B cell (primary cell): ENCODE results near the gene DDX10. TPM values are rescaled to one million over a fixed set of nuclear protein-coding genes. Genes with fewer than 3 reads are reported as not detected.

Experiments used
- ATAC-seq: fragments of 200-7000 bp; cut with Tn5 transposase; one replicate; pipeline ENCODE4 v1.10.0; 2021; ENCODE audit warnings: low read depth, mild to moderate bottlenecking, moderate number of reproducible peaks, moderate library complexity
- CTCF ChIA-PET: fragments of 350-600 bp; sonication (Branson Sonifier 250); formaldehyde crosslinking; loops from one replicate; lab custom pipeline; 2021; ENCODE audit warnings: antibody characterized with exemption, inconsistent platforms; lab: Charles Lee
- POLR2A ChIA-PET: fragments of 350-600 bp; sonication (Branson Sonifier 250); formaldehyde crosslinking; loops from one replicate; lab custom pipeline; 2021; ENCODE audit warnings: antibody characterized with exemption; lab: Charles Lee
- DNase-seq: peaks from one replicate; pipeline ENCODE4 v3.0.0; 2013
- H2AFZ ChIP-seq: 2 replicates; pipeline ENCODE4 v1.6.1; 2012; ENCODE audit warnings: mild to moderate bottlenecking, low read depth, low read length; ENCODE audit not compliant: insufficient read depth, poor library complexity, severe bottlenecking
- H3K27ac ChIP-seq, 2 donors: 1 replicate in 1 of 2; 2 replicates in 1 of 2; pipeline ENCODE4 v1.5.1; 2012 to 2013; ENCODE audit warnings: low read length in 2 of 2, mild to moderate bottlenecking in 2 of 2, moderate library complexity in 1 of 2
- H3K27me3 ChIP-seq, 4 experiments: fragments of 200-600 bp in 1 of 4; sonication (generic) in 1 of 4; replicated peaks in 1 of 4; 1 replicate in 2 of 4; 2 replicates in 2 of 4; pipeline versions ENCODE4 v1.6.1 to v1.7.0; 2013 to 2016; ENCODE audit warnings: low read length in 3 of 4, mild to moderate bottlenecking in 2 of 4, mixed read lengths in 1 of 4, moderate library complexity in 1 of 4; ENCODE audit not compliant: insufficient read depth in 4 of 4, control insufficient read depth in 3 of 4; ENCODE audit errors: control extremely low read depth in 1 of 4
- H3K36me3 ChIP-seq, 2 experiments: replicated peaks in 1 of 2; 1 replicate in 1 of 2; 2 replicates in 1 of 2; pipeline versions ENCODE4 v1.6.1 to v1.7.1; 2013; ENCODE audit warnings: low read length in 1 of 2; ENCODE audit not compliant: insufficient read depth in 2 of 2, control insufficient read depth in 1 of 2; ENCODE audit errors: control extremely low read depth in 1 of 2, extremely low read depth in 1 of 2
- H3K4me1 ChIP-seq, 2 donors: fragments of 200-600 bp in 1 of 2; sonication (generic) in 1 of 2; 1 replicate in 1 of 2; 2 replicates in 1 of 2; pipeline versions ENCODE4 v1.5.1 to v1.6.1; 2013 to 2017; ENCODE audit warnings: low read length in 2 of 2; ENCODE audit not compliant: control insufficient read depth in 2 of 2, insufficient read depth in 2 of 2
- H3K4me2 ChIP-seq: replicated peaks from 2 replicates; pipeline ENCODE3; 2012; ENCODE audit warnings: mild to moderate bottlenecking, low read depth, low read length; ENCODE audit not compliant: poor library complexity, severe bottlenecking
- H3K4me3 ChIP-seq, 5 experiments: fragments of 200-600 bp in 1 of 5; sonication (generic) in 1 of 5; 1 replicate in 3 of 5; 2 replicates in 2 of 5; pipeline versions ENCODE4 v1.5.1 to v1.7.0; 2011 to 2016; ENCODE audit warnings: low read length in 4 of 5, mild to moderate bottlenecking in 4 of 5, low read depth in 2 of 5, control low read depth in 1 of 5, moderate library complexity in 1 of 5; ENCODE audit not compliant: insufficient read depth in 1 of 5; ENCODE audit errors: control extremely low read depth in 1 of 5, extremely low read depth in 1 of 5
- H3K79me2 ChIP-seq: fragments of 200-600 bp; sonication (generic); one replicate; pipeline ENCODE4 v1.6.0; 2016; ENCODE audit warnings: low read length; ENCODE audit not compliant: control insufficient read depth, insufficient read depth
- H3K9ac ChIP-seq: fragments of 200-600 bp; sonication (generic); 2 replicates; pipeline ENCODE4 v1.6.1; 2017; ENCODE audit warnings: mild to moderate bottlenecking, low read length, moderate library complexity
- H3K9me3 ChIP-seq, 3 donors: one replicate each; pipeline versions ENCODE4 v1.6.1 to v1.7.1; 2013; ENCODE audit warnings: low read length in 2 of 3; ENCODE audit not compliant: control insufficient read depth in 2 of 3, insufficient read depth in 1 of 3; ENCODE audit errors: control extremely low read depth in 1 of 3
- H4K20me1 ChIP-seq: 2 replicates; pipeline ENCODE4 v1.6.0; 2012; ENCODE audit warnings: mild to moderate bottlenecking, low read length; ENCODE audit not compliant: insufficient read depth, control insufficient read depth, poor library complexity, severe bottlenecking
- H3K27ac Mint-ChIP-seq: one replicate; pipeline ENCODE4 v1.8.0; 2021; ENCODE audit warnings: mixed read lengths
- H3K27me3 Mint-ChIP-seq: one replicate; pipeline ENCODE4 v1.8.0; 2021; ENCODE audit warnings: mixed read lengths
- H3K4me1 Mint-ChIP-seq: one replicate; pipeline ENCODE4 v1.8.0; 2021; ENCODE audit warnings: mixed read lengths
- H3K4me3 Mint-ChIP-seq: one replicate; pipeline ENCODE4 v1.8.0; 2021; ENCODE audit warnings: mixed read lengths
- H3K9me3 Mint-ChIP-seq: one replicate; pipeline ENCODE4 v1.8.0; 2022; ENCODE audit warnings: mixed read lengths; ENCODE audit not compliant: insufficient read depth
- EZH2 ChIP-seq: IDR thresholded peaks from 2 replicates; pipeline ENCODE4 v1.6.1; 2012; ENCODE audit warnings: borderline replicate concordance, low read depth, mild to moderate bottlenecking, moderate library complexity, low read length; ENCODE audit not compliant: insufficient read depth, poor library complexity, severe bottlenecking
- WGBS: methylation state at CpG from one replicate; pipeline ENCODE4 v1.1.5; 2013; ENCODE audit warnings: missing lambda C conversion rate; ENCODE audit not compliant: insufficient coverage; 5-methylcytosine and 5-hydroxymethylcytosine counted together
- intact Hi-C: fragments of 100-400 bp; cut with micrococcal nuclease; formaldehyde crosslinking; loops from one replicate; pipeline ENCODE4 v1.10.0; 2022
- polyA plus RNA-seq: library from polyadenylated mRNA; depleted of rRNA; stranded (reverse); fragments of >200 nt; gene quantifications from 2 replicates; pipeline ENCODE4 v1.2.3, GENCODE V29; 2012
- total RNA-seq, 2 donors: library from RNA; stranded (reverse); fragments of 120-200 nt in 1 of 2; gene quantifications; 1 replicate in 1 of 2; 2 replicates in 1 of 2; pipeline versions ENCODE4 v1.2.3 to v1.2.4, GENCODE V29; 2013 to 2022
- TF ChIP-seq, protein P1 (sequence below): fragments of 200-600 bp; IDR thresholded peaks from one replicate; pipeline ENCODE4 v1.8.0; 2022; ENCODE audit warnings: antibody characterized with exemption, mild to moderate bottlenecking

The DDX10 gene
- total and polyA plus RNA-seq, 2 donors (not counting 1 experiment from before 2014, with no cell fraction given), result 15.6 to 30.6 TPM

DNA sequence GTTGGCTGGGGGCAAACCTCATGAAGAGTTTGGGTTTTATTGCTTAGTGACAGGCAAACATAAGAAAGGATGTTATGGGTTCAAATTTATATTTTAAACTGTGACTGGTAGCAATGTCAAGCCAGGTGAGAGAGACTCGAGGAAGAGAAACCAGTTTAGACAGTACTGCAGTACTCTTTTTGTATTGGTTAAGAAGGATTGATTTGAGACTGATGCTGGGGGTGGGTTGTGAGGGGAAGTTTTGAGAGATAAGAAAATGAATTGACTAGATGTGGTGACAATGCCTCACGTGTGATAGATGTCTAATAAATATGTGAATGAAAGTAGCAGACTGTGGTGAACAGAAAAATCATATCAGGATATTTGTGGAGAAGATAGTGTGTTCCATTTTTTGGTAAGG is 142.4 kb downstream of the DDX10 start:
- peaks cover 4% of the 10 kb centered on the region for H3K4me1 Mint-ChIP-seq
- POLR2A ChIA-PET, result no interaction called here
- Histone ChIP-seq H3K4me2 (no peak overlapping the region), H3K4me3 (no peak overlapping the region), H3K27me3 (no peaks in the 10 kb centered on the region), H3K36me3 (peaks cover 0 to 2% of the 10 kb centered on the region in 2 experiments), H4K20me1 (no peaks in the 10 kb centered on the region), H3K9me3 (no peaks in the 10 kb centered on the region), H3K79me2 (peaks cover 5% of the 10 kb centered on the region), H2AFZ (no peak overlapping the region), H3K4me1 (peaks cover 0 to 3% of the 10 kb centered on the region in 2 donors), H3K27ac (no peak overlapping the region), H3K9ac (no peak overlapping the region)
- CTCF ChIA-PET, result no interaction called here
- no peak for TF ChIP-seq EZH2
- TF ChIP-seq, protein P1, sequence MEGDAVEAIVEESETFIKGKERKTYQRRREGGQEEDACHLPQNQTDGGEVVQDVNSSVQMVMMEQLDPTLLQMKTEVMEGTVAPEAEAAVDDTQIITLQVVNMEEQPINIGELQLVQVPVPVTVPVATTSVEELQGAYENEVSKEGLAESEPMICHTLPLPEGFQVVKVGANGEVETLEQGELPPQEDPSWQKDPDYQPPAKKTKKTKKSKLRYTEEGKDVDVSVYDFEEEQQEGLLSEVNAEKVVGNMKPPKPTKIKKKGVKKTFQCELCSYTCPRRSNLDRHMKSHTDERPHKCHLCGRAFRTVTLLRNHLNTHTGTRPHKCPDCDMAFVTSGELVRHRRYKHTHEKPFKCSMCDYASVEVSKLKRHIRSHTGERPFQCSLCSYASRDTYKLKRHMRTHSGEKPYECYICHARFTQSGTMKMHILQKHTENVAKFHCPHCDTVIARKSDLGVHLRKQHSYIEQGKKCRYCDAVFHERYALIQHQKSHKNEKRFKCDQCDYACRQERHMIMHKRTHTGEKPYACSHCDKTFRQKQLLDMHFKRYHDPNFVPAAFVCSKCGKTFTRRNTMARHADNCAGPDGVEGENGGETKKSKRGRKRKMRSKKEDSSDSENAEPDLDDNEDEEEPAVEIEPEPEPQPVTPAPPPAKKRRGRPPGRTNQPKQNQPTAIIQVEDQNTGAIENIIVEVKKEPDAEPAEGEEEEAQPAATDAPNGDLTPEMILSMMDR, result no peak
- intact Hi-C loops, result no loop called here
- DNase-seq (no peak), ATAC-seq (no peak)
- H3K4me3 Mint-ChIP-seq, result no peak overlapping the region
- H3K9me3 Mint-ChIP-seq, result no peaks in the 10 kb centered on the region
- no peaks in the 10 kb centered on the region for H3K27me3 Mint-ChIP-seq
- 67% methylated on average over 2 of the region's 2 CpGs for WGBS
- H3K27ac Mint-ChIP-seq, result no peak overlapping the region

DNA sequence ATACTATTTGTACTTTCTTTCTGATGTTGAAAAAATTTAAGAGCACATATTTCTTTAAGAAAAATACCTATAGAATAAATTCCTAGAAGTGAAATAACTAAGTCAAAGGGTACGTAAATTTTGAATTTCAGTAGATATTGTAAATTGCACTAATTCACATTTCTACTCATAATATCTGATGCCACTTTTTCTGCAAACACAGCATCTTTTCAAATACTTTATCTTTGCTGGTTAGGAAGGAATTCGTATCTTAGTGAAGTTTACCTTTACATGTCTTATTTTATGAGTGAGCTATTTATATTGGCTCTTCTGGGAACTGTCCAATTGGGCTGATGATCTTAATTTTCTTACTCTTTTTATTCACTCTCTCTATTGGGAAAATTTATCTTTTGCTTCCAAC is 148.2 kb downstream of the DDX10 start:
- TF ChIP-seq, protein P1, result no peak
- no peak for TF ChIP-seq EZH2
- Histone ChIP-seq H3K27ac (no peak overlapping the region), H3K36me3 (no peaks in the 10 kb centered on the region), H3K79me2 (no peaks in the 10 kb centered on the region), H3K9me3 (no peaks in the 10 kb centered on the region), H2AFZ (no peak overlapping the region), H4K20me1 (no peaks in the 10 kb centered on the region), H3K9ac (no peak overlapping the region), H3K4me1 (peaks cover 0 to 3% of the 10 kb centered on the region in 2 donors), H3K4me3 (no peak overlapping the region), H3K4me2 (no peak overlapping the region), H3K27me3 (no peaks in the 10 kb centered on the region)
- intact Hi-C loops, result no loop called here
- Mint-ChIP-seq H3K27me3 (no peaks in the 10 kb centered on the region), H3K27ac (no peak overlapping the region), H3K4me3 (no peak overlapping the region), H3K9me3 (no peaks in the 10 kb centered on the region), H3K4me1 (peaks cover 4% of the 10 kb centered on the region)
- no peak for DNase-seq
- no CpG with 5 or more reads among the region's 2 CpGs for WGBS
- ChIA-PET POLR2A (no interaction called here), CTCF (no interaction called here)
- ATAC-seq, result no peak
